ENCODE results near the gene SMAD4. TPM values are rescaled to one million over a fixed set of nuclear protein-coding genes. Genes with fewer than 3 reads are reported as not detected.

The SMAD4 gene
- total and polyA plus RNA-seq, 2 donors (not counting 1 experiment from before 2014, with no cell fraction given) = 34.8 to 136 TPM

GRCh38 chr18:51098513-51098912 lies 68.5 kb downstream of the SMAD4 start:
- TF ChIP-seq EZH2 (IDR thresholded peaks at IDR 0.05; ENCODE audit: borderline replicate concordance, insufficient read depth, low read depth, low read length, poor library complexity, severe bottlenecking) (no peak), CTCF (IDR thresholded peaks at IDR 0.05) (no peak)
- no peaks in the 10 kb centered on the region for H3K79me2 ChIP-seq (ENCODE audit: control insufficient read depth, insufficient read depth, low read length)
- H4K20me1 ChIP-seq (ENCODE audit: control insufficient read depth, insufficient read depth, low read length, poor library complexity, severe bottlenecking) = no peaks in the 10 kb centered on the region
- ChIA-PET POLR2A (no interaction called here), CTCF (no interaction called here)
- no peaks in the 10 kb centered on the region for H3K36me3 ChIP-seq (replicated peaks in 1 of 2; ENCODE audit: control extremely low read depth in 1 of 2, control insufficient read depth in 1 of 2, extremely low read depth in 1 of 2, insufficient read depth in 2 of 2, low read length in 1 of 2)
- DNase-seq (no peak), ATAC-seq (ENCODE audit: low read depth) (no peak)
- intact Hi-C loops (cut with micrococcal nuclease) = no loop called here
- no peaks in the 10 kb centered on the region for H3K27me3 ChIP-seq (replicated peaks in 1 of 4; ENCODE audit: control extremely low read depth in 1 of 4, control insufficient read depth in 3 of 4, insufficient read depth in 4 of 4, low read length in 3 of 4)
- H3K27me3 Mint-ChIP-seq = no peaks in the 10 kb centered on the region
- H3K4me3 Mint-ChIP-seq = no peak overlapping the region
- no peaks in the 10 kb centered on the region for H3K4me1 Mint-ChIP-seq
- no peak overlapping the region for H3K27ac ChIP-seq (ENCODE audit: low read length in 2 of 2)
- no peak overlapping the region for H2AFZ ChIP-seq (ENCODE audit: insufficient read depth, low read depth, low read length, poor library complexity, severe bottlenecking)
- no peak overlapping the region for H3K27ac Mint-ChIP-seq
- H3K4me2 ChIP-seq (replicated peaks; ENCODE audit: low read depth, low read length, poor library complexity, severe bottlenecking) = no peak overlapping the region
- H3K9me3 ChIP-seq (ENCODE audit: control extremely low read depth in 1 of 3, control insufficient read depth in 2 of 3, insufficient read depth in 1 of 3, low read length in 2 of 3) = no peaks in the 10 kb centered on the region
- no peak overlapping the region for H3K4me3 ChIP-seq (ENCODE audit: control extremely low read depth in 1 of 5, extremely low read depth in 1 of 5, insufficient read depth in 1 of 5, low read depth in 2 of 5, low read length in 4 of 5)
- no peaks in the 10 kb centered on the region for H3K4me1 ChIP-seq (ENCODE audit: control insufficient read depth in 2 of 2, insufficient read depth in 2 of 2, low read length in 2 of 2)
- H3K9me3 Mint-ChIP-seq (ENCODE audit: insufficient read depth) = peaks cover 2% of the 10 kb centered on the region
- no CpG with 5 or more reads among the region's 1 CpG for WGBS (ENCODE audit: insufficient coverage)
- H3K9ac ChIP-seq (ENCODE audit: low read length) = no peak overlapping the region

GRCh38 chr18:51100385-51101120 lies 70.5 kb downstream of the SMAD4 start:
- TF ChIP-seq EZH2 (IDR thresholded peaks at IDR 0.05; ENCODE audit: borderline replicate concordance, insufficient read depth, low read depth, low read length, poor library complexity, severe bottlenecking) = no peak
- Histone ChIP-seq H4K20me1 (ENCODE audit: control insufficient read depth, insufficient read depth, low read length, poor library complexity, severe bottlenecking) (no peaks in the 10 kb centered on the region), H3K4me2 (replicated peaks; ENCODE audit: low read depth, low read length, poor library complexity, severe bottlenecking) (no peak overlapping the region), H3K9ac (ENCODE audit: low read length) (no peak overlapping the region), H3K36me3 (replicated peaks in 1 of 2; ENCODE audit: control extremely low read depth in 1 of 2, control insufficient read depth in 1 of 2, extremely low read depth in 1 of 2, insufficient read depth in 2 of 2, low read length in 1 of 2) (no peaks in the 10 kb centered on the region), H2AFZ (ENCODE audit: insufficient read depth, low read depth, low read length, poor library complexity, severe bottlenecking) (no peak overlapping the region), H3K4me1 (ENCODE audit: control insufficient read depth in 2 of 2, insufficient read depth in 2 of 2, low read length in 2 of 2) (no peaks in the 10 kb centered on the region), H3K79me2 (ENCODE audit: control insufficient read depth, insufficient read depth, low read length) (no peaks in the 10 kb centered on the region), H3K27me3 (replicated peaks in 1 of 4; ENCODE audit: control extremely low read depth in 1 of 4, control insufficient read depth in 3 of 4, insufficient read depth in 4 of 4, low read length in 3 of 4) (no peaks in the 10 kb centered on the region), H3K27ac (ENCODE audit: low read length in 2 of 2) (no peak overlapping the region), H3K9me3 (ENCODE audit: control extremely low read depth in 1 of 3, control insufficient read depth in 2 of 3, insufficient read depth in 1 of 3, low read length in 2 of 3) (no peaks in the 10 kb centered on the region), H3K4me3 (ENCODE audit: control extremely low read depth in 1 of 5, extremely low read depth in 1 of 5, insufficient read depth in 1 of 5, low read depth in 2 of 5, low read length in 4 of 5) (no peak overlapping the region)
- Mint-ChIP-seq H3K27me3 (no peaks in the 10 kb centered on the region), H3K27ac (no peak overlapping the region), H3K4me3 (no peak overlapping the region), H3K4me1 (no peaks in the 10 kb centered on the region), H3K9me3 (ENCODE audit: insufficient read depth) (no peaks in the 10 kb centered on the region)
- CTCF ChIA-PET = no interaction called here
- WGBS (ENCODE audit: insufficient coverage) = 92% methylated on average over 7 of the region's 8 CpGs
- ATAC-seq (ENCODE audit: low read depth) (no peak), DNase-seq (no peak)
- POLR2A ChIA-PET = no interaction called here
- intact Hi-C loops (cut with micrococcal nuclease) = no loop called here
